Keratinocyte (primary cell): ENCODE results near the gene GLIS2. TPM values are rescaled to one million over a fixed set of nuclear protein-coding genes. Genes with fewer than 3 reads are reported as not detected.

Source experiments
- DNase-seq: peaks from one replicate; pipeline ENCODE4 v3.0.0-alpha.2; 2011; ENCODE audit warnings: low read depth, missing footprints, low spot score
- FAIRE-seq: peaks from 2 replicates; lab custom pipeline; 2011; peaks lifted over from hg19 to GRCh38; lab: Jason Lieb, UNC
- H2AFZ ChIP-seq: 2 replicates; pipeline ENCODE4 v1.6.0; 2012; ENCODE audit warnings: low read length, control low read depth, inconsistent platforms; ENCODE audit not compliant: control insufficient read depth
- H3K27ac ChIP-seq: 2 replicates; pipeline ENCODE4 v1.5.1; 2011; ENCODE audit warnings: low read length; ENCODE audit not compliant: control insufficient read depth, insufficient read depth
- H3K27me3 ChIP-seq: 3 replicates; pipeline ENCODE4 v1.6.0; 2011; ENCODE audit warnings: low read length; ENCODE audit not compliant: control insufficient read depth, insufficient read depth; ENCODE audit errors: extremely low read depth
- H3K36me3 ChIP-seq, 2 experiments: 2 replicates in 1 of 2; 3 replicates in 1 of 2; pipeline ENCODE4 v1.5.1; 2011; ENCODE audit warnings: low read length in 2 of 2, mild to moderate bottlenecking in 1 of 2; ENCODE audit not compliant: control insufficient read depth in 2 of 2, insufficient read depth in 2 of 2; ENCODE audit errors: extremely low read depth in 1 of 2
- H3K4me1 ChIP-seq: 3 replicates; pipeline ENCODE4 v1.5.1; 2011; ENCODE audit warnings: low read length; ENCODE audit not compliant: control insufficient read depth, insufficient read depth; ENCODE audit errors: extremely low read depth
- H3K4me2 ChIP-seq: 3 replicates; pipeline ENCODE4 v1.6.0; 2011; ENCODE audit warnings: low read depth, low read length; ENCODE audit not compliant: control insufficient read depth, insufficient read depth; ENCODE audit errors: extremely low read depth
- H3K4me3 ChIP-seq, 3 experiments: fragments of 200-600 bp in 1 of 3; sonication (generic) in 1 of 3; 2 replicates in 2 of 3; 3 replicates in 1 of 3; pipeline ENCODE4 v1.5.1; 2011 to 2016; ENCODE audit warnings: low read length in 3 of 3, mild to moderate bottlenecking in 3 of 3, control low read depth in 2 of 3, inconsistent platforms in 1 of 3, low read depth in 1 of 3, mixed read lengths in 1 of 3, mixed run types in 1 of 3, moderate library complexity in 1 of 3; ENCODE audit not compliant: control insufficient read depth in 2 of 3, insufficient read depth in 2 of 3; ENCODE audit errors: extremely low read depth in 1 of 3
- H3K79me2 ChIP-seq: 2 replicates; pipeline ENCODE4 v1.6.0; 2012; ENCODE audit warnings: low read length; ENCODE audit not compliant: control insufficient read depth, insufficient read depth
- H3K9ac ChIP-seq: 3 replicates; pipeline ENCODE4 v1.6.0; 2011; ENCODE audit warnings: low read length; ENCODE audit not compliant: control insufficient read depth, insufficient read depth; ENCODE audit errors: extremely low read depth
- H3K9me1 ChIP-seq: 3 replicates; pipeline ENCODE4 v1.6.0; 2011; ENCODE audit warnings: low read length; ENCODE audit not compliant: control insufficient read depth, insufficient read depth; ENCODE audit errors: extremely low read depth
- H3K9me3 ChIP-seq: 2 replicates; pipeline ENCODE4 v1.5.1; 2012; ENCODE audit warnings: low read depth, low read length; ENCODE audit not compliant: control insufficient read depth
- H4K20me1 ChIP-seq: 3 replicates; pipeline ENCODE4 v1.6.0; 2011; ENCODE audit warnings: low read length; ENCODE audit not compliant: control insufficient read depth, insufficient read depth; ENCODE audit errors: extremely low read depth
- EZH2 ChIP-seq: IDR thresholded peaks from one replicate; pipeline ENCODE4 v1.6.1; 2012; ENCODE audit warnings: inconsistent platforms, mild to moderate bottlenecking, low read length, moderate library complexity
- dilution Hi-C: fragments of 300-500 bp; cut with MboI; formaldehyde crosslinking; loops from one replicate; pipeline ENCODE4 v1.7.0; 2020; ENCODE audit warnings: low sequenced_read_pairs; ENCODE audit not compliant: extremely low pct_ligation_motif_present
- polyA minus RNA-seq, 3 experiments: library from RNA; depleted of rRNA, polyadenylated mRNA; stranded (reverse); fragments of >200 nt; gene quantifications; 1 replicate in 1 of 3; 2 replicates in 1 of 3; 3 replicates in 1 of 3; pipeline ENCODE4 v1.2.3, GENCODE V29; 2011
- polyA plus RNA-seq, 5 experiments: library from polyadenylated mRNA; depleted of rRNA in 3 of 5; stranded (reverse) in 3 of 5; stranded (forward) in 1 of 5; unstranded in 1 of 5; fragments of >200 nt; gene quantifications; 1 replicate in 1 of 5; 2 replicates in 3 of 5; 3 replicates in 1 of 5; pipeline versions ENCODE4 v1.2.1 to v1.2.3, GENCODE V29; 2011 to 2012; ENCODE audit warnings: missing spikeins in 2 of 5, low read depth in 1 of 5, low replicate concordance in 1 of 5
- TF ChIP-seq, protein P1 (sequence below), 3 experiments: IDR thresholded peaks in 1 of 3; conservative IDR thresholded peaks in 1 of 3; optimal IDR thresholded peaks in 1 of 3; 2 replicates in 2 of 3; 3 replicates in 1 of 3; pipeline versions ENCODE3 to v1.5.1; 2011; ENCODE audit warnings: low read length in 3 of 3, mild to moderate bottlenecking in 3 of 3, moderate library complexity in 2 of 3, control low read depth in 1 of 3, inconsistent platforms in 1 of 3; ENCODE audit not compliant: insufficient read depth in 2 of 3; ENCODE audit errors: extremely low read depth in 1 of 3

The GLIS2 gene
- 0.63 to 2.3 TPM (median 1.0 TPM) in 3 replicates for polyA plus RNA-seq
- polyA plus RNA-seq (2011; ENCODE audit: low read depth): 1.1 TPM
- polyA plus RNA-seq (2011; cell fraction: cytosol; rRNA removed): 1.6 and 3.7 TPM in 2 replicates
- 4.6 and 5.9 TPM in 2 replicates for polyA plus RNA-seq (2011; cell fraction: nucleus; rRNA removed)
- 2.9 and 5.1 TPM in 2 replicates for polyA plus RNA-seq (2012; ENCODE audit: low replicate concordance)
- polyA minus RNA-seq: 1.7 to 9.7 TPM (median 1.9 TPM) in 3 replicates
- 6.5 TPM for polyA minus RNA-seq (2011; cell fraction: cytosol; rRNA and poly(A)+ RNA removed)
- 2.2 TPM in 2 replicates for polyA minus RNA-seq (2011; cell fraction: nucleus; rRNA and poly(A)+ RNA removed)

DNA sequence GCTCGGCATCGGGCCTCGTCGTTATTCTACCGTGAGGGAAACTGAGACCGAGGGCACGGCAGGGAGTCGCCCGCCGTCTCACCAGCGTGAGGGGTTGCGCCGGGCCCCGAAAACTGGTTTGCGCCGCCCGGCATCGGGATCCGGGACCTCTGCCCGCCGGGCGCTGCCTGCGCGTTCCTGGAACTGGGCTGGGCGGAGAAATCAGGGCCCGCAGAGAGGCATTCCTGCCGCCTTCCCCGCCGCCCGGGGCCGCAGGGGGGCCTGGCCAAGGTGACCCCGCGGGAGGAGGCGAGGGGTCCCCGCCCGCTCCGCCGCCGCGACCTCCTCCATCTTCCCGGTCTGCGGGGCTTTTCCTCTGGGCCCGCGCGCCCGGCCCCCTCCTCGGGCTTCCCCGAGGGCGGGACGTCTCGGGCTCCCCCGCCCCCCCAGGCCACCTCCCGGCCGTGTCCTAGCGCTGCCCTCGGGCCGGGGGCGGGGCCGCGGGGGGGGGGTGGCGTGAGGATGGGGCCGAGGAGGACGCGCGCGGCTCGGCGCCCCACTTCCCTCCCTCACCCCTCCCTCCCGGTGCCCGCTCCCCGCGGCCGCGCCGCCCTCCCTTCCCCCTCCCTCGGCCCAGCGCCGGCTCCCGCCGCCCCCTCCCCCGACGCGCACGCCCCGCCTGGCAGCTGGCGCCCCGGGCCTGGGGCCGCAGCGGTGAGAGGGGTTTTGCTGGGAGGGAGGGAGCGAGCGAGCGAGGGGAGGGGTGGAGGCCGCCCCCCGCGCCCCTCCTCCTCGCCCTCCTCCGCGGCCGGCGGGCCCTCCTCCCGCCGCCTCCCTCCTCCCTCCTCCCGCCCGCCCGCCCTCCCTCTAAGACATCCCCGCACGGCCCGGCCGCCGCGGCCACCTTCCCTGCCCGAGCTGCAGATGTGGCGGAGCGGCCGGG, at the start of gene GLIS2:
GLIS2 (plus strand) TSS at position 882 of the 922 bp plus-strand sequence. CDS start 16,214 bp downstream, outside the sequence.
- no peak for DNase-seq

GRCh38 chr16:4266372-4266771, 49.5 kb upstream of the GLIS2 start:
- Histone ChIP-seq H3K27me3 (no peaks in the 10 kb centered on the region), H3K27ac (no peak overlapping the region), H3K36me3 (peaks cover 10% of the 10 kb centered on the region in 2 experiments), H2AFZ (no peak overlapping the region), H3K4me2 (no peak overlapping the region), H4K20me1 (peaks cover 5% of the 10 kb centered on the region), H3K4me1 (peaks cover 14% of the 10 kb centered on the region), H3K9me3 (no peaks in the 10 kb centered on the region), H3K9me1 (no peaks in the 10 kb centered on the region), H3K4me3 (no peak overlapping the region), H3K9ac (no peak overlapping the region), H3K79me2 (peaks cover 54% of the 10 kb centered on the region)
- dilution Hi-C loops: no loop called here
- TF ChIP-seq EZH2: no peak
- TF ChIP-seq, protein P1, sequence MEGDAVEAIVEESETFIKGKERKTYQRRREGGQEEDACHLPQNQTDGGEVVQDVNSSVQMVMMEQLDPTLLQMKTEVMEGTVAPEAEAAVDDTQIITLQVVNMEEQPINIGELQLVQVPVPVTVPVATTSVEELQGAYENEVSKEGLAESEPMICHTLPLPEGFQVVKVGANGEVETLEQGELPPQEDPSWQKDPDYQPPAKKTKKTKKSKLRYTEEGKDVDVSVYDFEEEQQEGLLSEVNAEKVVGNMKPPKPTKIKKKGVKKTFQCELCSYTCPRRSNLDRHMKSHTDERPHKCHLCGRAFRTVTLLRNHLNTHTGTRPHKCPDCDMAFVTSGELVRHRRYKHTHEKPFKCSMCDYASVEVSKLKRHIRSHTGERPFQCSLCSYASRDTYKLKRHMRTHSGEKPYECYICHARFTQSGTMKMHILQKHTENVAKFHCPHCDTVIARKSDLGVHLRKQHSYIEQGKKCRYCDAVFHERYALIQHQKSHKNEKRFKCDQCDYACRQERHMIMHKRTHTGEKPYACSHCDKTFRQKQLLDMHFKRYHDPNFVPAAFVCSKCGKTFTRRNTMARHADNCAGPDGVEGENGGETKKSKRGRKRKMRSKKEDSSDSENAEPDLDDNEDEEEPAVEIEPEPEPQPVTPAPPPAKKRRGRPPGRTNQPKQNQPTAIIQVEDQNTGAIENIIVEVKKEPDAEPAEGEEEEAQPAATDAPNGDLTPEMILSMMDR (optimal IDR thresholded peaks at IDR 0.05 in 1 of 3, IDR thresholded peaks at IDR 0.05 in 1 of 3, conservative IDR thresholded peaks at IDR 0.05 in 1 of 3; ENCODE audit: extremely low read depth in 1 of 3, insufficient read depth in 2 of 3, low read length in 3 of 3): no peak
- no peak for FAIRE-seq
- DNase-seq: no peak

More for the DNA sequence above, at the start of gene GLIS2:
- peaks cover 7% of the 10 kb centered on the region for H3K27me3 ChIP-seq
- dilution Hi-C loops: no loop called here
- peaks cover 3% of the 10 kb centered on the region for H4K20me1 ChIP-seq
- H3K4me3 ChIP-seq: peak within 1 kb of the TSS; percentile 47 to 86 (median 63)
- no peaks in the 10 kb centered on the region for H3K9me3 ChIP-seq
- peak within 1 kb of the TSS; percentile 80 for H3K4me2 ChIP-seq
- H2AFZ ChIP-seq: peak within 1 kb of the TSS; percentile 60
- H3K9ac ChIP-seq: peak within 1 kb of the TSS; percentile 61
- FAIRE-seq: no peak
- H3K36me3 ChIP-seq: no peaks in the 10 kb centered on the region
- no peak for TF ChIP-seq EZH2
- TF ChIP-seq, protein P1 (optimal IDR thresholded peaks at IDR 0.05 in 1 of 3, IDR thresholded peaks at IDR 0.05 in 1 of 3, conservative IDR thresholded peaks at IDR 0.05 in 1 of 3; ENCODE audit: extremely low read depth in 1 of 3, insufficient read depth in 2 of 3, low read length in 3 of 3): no peak
- peaks cover 36% of the 10 kb centered on the region for H3K79me2 ChIP-seq
- H3K4me1 ChIP-seq: peaks cover 33% of the 10 kb centered on the region
- peaks cover 2% of the 10 kb centered on the region for H3K9me1 ChIP-seq
- H3K27ac ChIP-seq: no peak within 1 kb of the TSS
